ENCODE measurements around the gene PTAR1.
"Not testable (repeated sequence)": the region's sequence is repeated elsewhere in the genome, so short reads cannot be mapped to it uniquely, and the experiment has no call there.

The PTAR1 gene

DNA sequence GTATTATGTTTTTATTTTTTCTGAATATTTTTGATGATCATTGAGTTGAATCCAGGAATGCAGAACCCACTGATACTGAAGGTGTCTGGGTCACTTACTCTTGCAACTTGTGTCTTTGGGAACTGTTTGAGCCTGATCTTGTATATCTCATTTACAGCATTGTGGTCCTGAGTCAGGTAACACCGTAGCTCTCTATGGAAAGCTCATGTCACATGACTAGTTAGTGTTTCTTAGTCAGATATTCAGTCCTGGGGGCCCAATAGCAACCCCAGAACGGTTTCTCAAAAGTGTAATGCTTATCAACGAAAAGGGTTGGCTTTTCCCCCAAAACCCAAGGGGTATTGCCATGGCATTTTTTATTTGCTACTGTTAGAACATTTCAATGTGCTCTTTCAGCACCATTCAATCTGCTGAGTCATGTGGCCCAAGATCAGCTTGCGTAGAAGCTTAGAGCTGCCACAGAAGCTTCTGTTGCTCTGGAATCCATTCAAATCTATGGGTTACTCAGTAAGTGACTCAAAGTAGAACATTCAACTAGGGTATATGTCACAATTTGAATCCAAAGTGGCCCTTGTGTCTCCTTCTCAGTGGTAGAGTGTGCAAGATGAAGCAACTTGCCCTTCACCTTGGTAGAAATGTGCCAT, 12.1 kb upstream of the PTAR1 start:
- H3K4me3 ChIP-seq (ENCODE audit: low read length): no peak overlapping the region
- H3K9ac ChIP-seq (ENCODE audit: low read length): no peak overlapping the region
- no peaks in the 10 kb centered on the region for H3K27me3 ChIP-seq (ENCODE audit: control insufficient read depth, insufficient read depth, low read length)
- H3K36me3 ChIP-seq (ENCODE audit: control insufficient read depth, low read depth, low read length): no peaks in the 10 kb centered on the region
- no peaks in the 10 kb centered on the region for H3K4me1 ChIP-seq (ENCODE audit: control insufficient read depth, low read depth, low read length)
- no peaks in the 10 kb centered on the region for H3K9me3 ChIP-seq (ENCODE audit: control insufficient read depth, low read depth, low read length)
- no peak overlapping the region for H3K27ac ChIP-seq (ENCODE audit: low read length)

DNA sequence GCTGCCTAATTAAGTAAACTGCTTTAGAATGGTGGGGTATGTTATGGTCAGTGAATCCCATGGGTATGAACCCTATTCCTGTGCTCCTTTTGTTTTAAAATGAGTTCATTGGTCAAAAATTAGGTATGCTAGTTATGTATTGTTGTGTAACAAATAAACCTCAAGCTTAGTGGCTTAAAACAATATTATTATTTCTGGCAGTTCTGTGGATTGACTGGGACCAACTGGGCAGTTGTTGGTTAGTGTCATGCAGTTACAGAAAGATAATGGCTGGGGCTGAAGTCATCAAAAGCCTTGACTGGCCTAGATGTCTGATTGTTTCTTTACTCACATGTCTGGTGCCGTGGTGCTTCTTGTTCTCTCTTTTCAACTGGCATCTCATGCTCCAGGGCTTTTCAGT, 8.9 kb upstream of the PTAR1 start:
- Histone ChIP-seq H3K27ac (ENCODE audit: low read length) (no peak overlapping the region), H3K36me3 (ENCODE audit: control insufficient read depth, low read depth, low read length) (no peaks in the 10 kb centered on the region), H3K4me1 (ENCODE audit: control insufficient read depth, low read depth, low read length) (peaks cover 8% of the 10 kb centered on the region), H3K27me3 (ENCODE audit: control insufficient read depth, insufficient read depth, low read length) (no peaks in the 10 kb centered on the region), H3K4me3 (ENCODE audit: low read length) (no peak overlapping the region), H3K9me3 (ENCODE audit: control insufficient read depth, low read depth, low read length) (no peaks in the 10 kb centered on the region), H3K9ac (ENCODE audit: low read length) (no peak overlapping the region)

GRCh38 chr9:69768101-69768500, 8.3 kb upstream of the PTAR1 start:
- no peak overlapping the region for H3K27ac ChIP-seq (ENCODE audit: low read length)
- H3K27me3 ChIP-seq (ENCODE audit: control insufficient read depth, insufficient read depth, low read length): no peaks in the 10 kb centered on the region
- peaks cover 8% of the 10 kb centered on the region for H3K4me1 ChIP-seq (ENCODE audit: control insufficient read depth, low read depth, low read length)
- H3K9ac ChIP-seq (ENCODE audit: low read length): no peak overlapping the region
- no peaks in the 10 kb centered on the region for H3K9me3 ChIP-seq (ENCODE audit: control insufficient read depth, low read depth, low read length)
- no peak overlapping the region for H3K4me3 ChIP-seq (ENCODE audit: low read length)
- no peaks in the 10 kb centered on the region for H3K36me3 ChIP-seq (ENCODE audit: control insufficient read depth, low read depth, low read length)

DNA sequence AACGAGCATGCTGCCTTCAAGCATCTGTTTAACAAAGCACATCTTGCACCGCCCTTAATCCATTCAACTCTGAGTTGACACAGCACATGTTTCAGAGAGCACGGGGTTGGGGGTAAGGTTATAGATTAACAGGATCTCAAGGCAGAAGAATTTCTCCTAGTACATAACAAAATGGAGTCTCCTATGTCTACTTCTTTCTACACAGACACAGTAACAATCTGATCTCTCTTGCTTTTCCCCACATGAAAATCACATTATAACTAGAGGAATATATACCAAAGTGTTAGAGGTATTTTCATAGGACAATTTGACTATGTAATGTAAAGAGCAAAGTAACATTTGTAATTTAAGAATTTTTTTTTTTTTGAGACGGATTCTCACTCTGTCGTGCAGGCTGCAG, 4.1 kb upstream of the PTAR1 start:
- H3K27ac ChIP-seq (ENCODE audit: low read length): peak overlapping the region; percentile 86
- H3K36me3 ChIP-seq (ENCODE audit: control insufficient read depth, low read depth, low read length); H3K27me3 ChIP-seq (ENCODE audit: control insufficient read depth, insufficient read depth, low read length); H3K9me3 ChIP-seq (ENCODE audit: control insufficient read depth, low read depth, low read length): not testable (repeated sequence)
- H3K4me1 ChIP-seq (ENCODE audit: control insufficient read depth, low read depth, low read length): peaks cover 24% of the 10 kb centered on the region
- H3K9ac ChIP-seq (ENCODE audit: low read length): peak overlapping the region; percentile 69
- peak overlapping the region; percentile 19 for H3K4me3 ChIP-seq (ENCODE audit: low read length)

- Histone ChIP-seq H3K9me3 (ENCODE audit: control insufficient read depth, low read depth, low read length) (no peaks in the 10 kb centered on the region), H3K4me3 (ENCODE audit: low read length) (peak overlapping the region; percentile 40), H3K27me3 (ENCODE audit: control insufficient read depth, insufficient read depth, low read length) (no peaks in the 10 kb centered on the region), H3K36me3 (ENCODE audit: control insufficient read depth, low read depth, low read length) (peaks cover under 1% of the 10 kb centered on the region), H3K27ac (ENCODE audit: low read length) (peak overlapping the region; percentile 89), H3K9ac (ENCODE audit: low read length) (peak overlapping the region; percentile 63), H3K4me1 (ENCODE audit: control insufficient read depth, low read depth, low read length) (peaks cover 32% of the 10 kb centered on the region)
Measured at GRCh38 chr9:69762527-69762926, 2.7 kb upstream of the PTAR1 start.

GRCh38 chr9:69760278-69760610, 433 bp upstream of the PTAR1 start:
- H3K27me3 ChIP-seq (ENCODE audit: control insufficient read depth, insufficient read depth, low read length): no peaks in the 10 kb centered on the region
- no peaks in the 10 kb centered on the region for H3K9me3 ChIP-seq (ENCODE audit: control insufficient read depth, low read depth, low read length)
- H3K36me3 ChIP-seq (ENCODE audit: control insufficient read depth, low read depth, low read length): peaks cover 11% of the 10 kb centered on the region
- peak overlapping the region; percentile 43 for H3K9ac ChIP-seq (ENCODE audit: low read length)
- peaks cover 42% of the 10 kb centered on the region for H3K4me1 ChIP-seq (ENCODE audit: control insufficient read depth, low read depth, low read length)
- peak overlapping the region; percentile 87 for H3K4me3 ChIP-seq (ENCODE audit: low read length)
- H3K27ac ChIP-seq (ENCODE audit: low read length): peak overlapping the region; percentile 29

DNA sequence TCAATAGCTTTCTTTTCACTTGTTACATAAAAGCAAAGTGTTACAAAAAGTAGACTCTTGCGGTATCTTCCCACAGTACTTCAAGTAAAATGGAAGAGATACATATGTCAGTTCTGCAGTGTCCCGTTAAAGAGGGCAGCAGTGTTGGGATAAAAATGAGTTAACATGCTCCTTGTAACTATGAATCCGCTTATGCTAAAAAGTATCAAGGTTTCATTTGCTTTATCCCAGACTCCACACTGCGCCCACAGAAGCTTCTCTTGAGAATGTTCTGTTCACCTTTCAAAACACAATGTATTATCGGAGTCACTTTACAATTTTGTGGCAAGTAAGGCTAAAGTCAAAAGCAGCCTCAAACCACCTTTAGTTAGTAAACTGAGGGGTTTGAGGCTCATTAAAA, 790 bp downstream of the PTAR1 start:
- Histone ChIP-seq H3K9ac (ENCODE audit: low read length) (peak overlapping the region; percentile 90), H3K9me3 (ENCODE audit: control insufficient read depth, low read depth, low read length) (no peaks in the 10 kb centered on the region), H3K4me3 (ENCODE audit: low read length) (peak overlapping the region; percentile 87), H3K4me1 (ENCODE audit: control insufficient read depth, low read depth, low read length) (peaks cover 39% of the 10 kb centered on the region), H3K36me3 (ENCODE audit: control insufficient read depth, low read depth, low read length) (peaks cover 13% of the 10 kb centered on the region), H3K27ac (ENCODE audit: low read length) (peak overlapping the region; percentile 25), H3K27me3 (ENCODE audit: control insufficient read depth, insufficient read depth, low read length) (no peaks in the 10 kb centered on the region)

DNA sequence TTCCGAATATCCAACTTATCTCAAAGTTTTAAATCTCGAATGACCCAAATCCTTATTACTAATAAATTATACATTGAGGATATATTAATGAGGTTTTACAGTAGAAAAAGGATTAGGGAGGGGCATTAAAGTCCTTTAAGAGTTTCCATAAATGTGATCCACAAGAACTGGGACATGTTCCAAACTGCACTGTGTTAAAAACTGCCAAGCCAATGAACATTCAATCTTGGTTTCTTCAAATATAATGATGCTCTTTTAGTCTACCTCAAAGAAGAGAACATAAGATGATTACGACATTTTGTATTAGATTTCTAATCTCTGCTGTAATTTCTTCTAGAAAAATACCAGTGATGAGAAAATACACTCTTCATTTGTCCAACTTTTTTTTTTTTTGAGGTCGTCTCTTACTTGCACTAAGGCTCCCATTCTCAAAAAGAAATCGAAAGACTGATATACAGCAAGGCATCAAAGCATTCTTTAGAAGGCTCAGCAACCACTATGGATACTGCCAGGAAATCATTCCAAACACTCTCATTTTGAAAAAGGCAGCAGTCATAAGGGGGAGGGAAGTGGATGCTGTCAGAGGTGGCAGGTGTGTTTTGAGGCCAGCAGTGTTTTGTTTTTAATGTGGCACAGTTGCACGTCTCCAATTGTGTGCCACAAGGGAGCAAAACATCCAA, 1.7 kb downstream of the PTAR1 start:
- H3K9me3 ChIP-seq (ENCODE audit: control insufficient read depth, low read depth, low read length): no peaks in the 10 kb centered on the region
- H3K27me3 ChIP-seq (ENCODE audit: control insufficient read depth, insufficient read depth, low read length): no peaks in the 10 kb centered on the region
- peak overlapping the region; percentile 87 for H3K4me3 ChIP-seq (ENCODE audit: low read length)
- no peak overlapping the region for H3K27ac ChIP-seq (ENCODE audit: low read length)
- peaks cover 13% of the 10 kb centered on the region for H3K36me3 ChIP-seq (ENCODE audit: control insufficient read depth, low read depth, low read length)
- peaks cover 38% of the 10 kb centered on the region for H3K4me1 ChIP-seq (ENCODE audit: control insufficient read depth, low read depth, low read length)
- H3K9ac ChIP-seq (ENCODE audit: low read length): no peak overlapping the region

GRCh38 chr9:69755205-69755604, 4.6 kb downstream of the PTAR1 start:
- H3K9ac ChIP-seq (ENCODE audit: low read length): no peak overlapping the region
- no peak overlapping the region for H3K27ac ChIP-seq (ENCODE audit: low read length)
- no peak overlapping the region for H3K4me3 ChIP-seq (ENCODE audit: low read length)
- H3K27me3 ChIP-seq (ENCODE audit: control insufficient read depth, insufficient read depth, low read length): no peaks in the 10 kb centered on the region
- H3K36me3 ChIP-seq (ENCODE audit: control insufficient read depth, low read depth, low read length): peaks cover 17% of the 10 kb centered on the region
- H3K9me3 ChIP-seq (ENCODE audit: control insufficient read depth, low read depth, low read length): no peaks in the 10 kb centered on the region
- peaks cover 31% of the 10 kb centered on the region for H3K4me1 ChIP-seq (ENCODE audit: control insufficient read depth, low read depth, low read length)

DNA sequence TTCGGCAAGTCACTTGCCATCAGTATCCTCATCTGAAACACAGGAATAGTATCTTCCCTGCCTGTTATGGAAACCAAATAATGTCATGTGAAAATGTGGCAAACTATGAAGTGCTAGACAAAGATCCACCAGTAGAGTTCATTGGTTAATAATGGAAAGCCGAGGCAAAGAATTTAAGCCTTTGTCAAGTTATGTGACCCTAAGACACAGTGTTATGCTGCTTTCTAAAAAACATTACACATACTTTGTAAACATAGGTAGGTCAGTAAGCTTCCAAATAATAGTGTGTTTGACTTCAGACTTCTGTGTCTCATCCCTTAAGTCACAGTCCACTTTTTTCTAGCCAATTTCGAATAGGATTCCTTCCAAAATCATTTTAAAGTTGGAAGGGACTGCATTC, 6.0 kb downstream of the PTAR1 start:
- no peak overlapping the region for H3K9ac ChIP-seq (ENCODE audit: low read length)
- no peaks in the 10 kb centered on the region for H3K27me3 ChIP-seq (ENCODE audit: control insufficient read depth, insufficient read depth, low read length)
- H3K36me3 ChIP-seq (ENCODE audit: control insufficient read depth, low read depth, low read length): peaks cover 29% of the 10 kb centered on the region
- H3K27ac ChIP-seq (ENCODE audit: low read length): no peak overlapping the region
- H3K9me3 ChIP-seq (ENCODE audit: control insufficient read depth, low read depth, low read length): no peaks in the 10 kb centered on the region
- peaks cover 30% of the 10 kb centered on the region for H3K4me1 ChIP-seq (ENCODE audit: control insufficient read depth, low read depth, low read length)
- no peak overlapping the region for H3K4me3 ChIP-seq (ENCODE audit: low read length)

- Histone ChIP-seq H3K9ac (ENCODE audit: low read length) (no peak overlapping the region), H3K36me3 (ENCODE audit: control insufficient read depth, low read depth, low read length) (peaks cover 43% of the 10 kb centered on the region), H3K27me3 (ENCODE audit: control insufficient read depth, insufficient read depth, low read length) (no peaks in the 10 kb centered on the region), H3K27ac (ENCODE audit: low read length) (no peak overlapping the region), H3K4me3 (ENCODE audit: low read length) (no peak overlapping the region), H3K9me3 (ENCODE audit: control insufficient read depth, low read depth, low read length) (no peaks in the 10 kb centered on the region), H3K4me1 (ENCODE audit: control insufficient read depth, low read depth, low read length) (peaks cover 10% of the 10 kb centered on the region)
Measured at GRCh38 chr9:69750085-69750484, 9.7 kb downstream of the PTAR1 start.

GRCh38 chr9:69748304-69748703, 11.5 kb downstream of the PTAR1 start:
- Histone ChIP-seq H3K27me3 (ENCODE audit: control insufficient read depth, insufficient read depth, low read length) (no peaks in the 10 kb centered on the region), H3K4me3 (ENCODE audit: low read length) (no peak overlapping the region), H3K4me1 (ENCODE audit: control insufficient read depth, low read depth, low read length) (peaks cover 10% of the 10 kb centered on the region), H3K36me3 (ENCODE audit: control insufficient read depth, low read depth, low read length) (peaks cover 55% of the 10 kb centered on the region), H3K9ac (ENCODE audit: low read length) (no peak overlapping the region), H3K9me3 (ENCODE audit: control insufficient read depth, low read depth, low read length) (no peaks in the 10 kb centered on the region), H3K27ac (ENCODE audit: low read length) (no peak overlapping the region)

Data from iPS-18a (cell line).